ENCODE data around the gene TRAF3. TPM values are rescaled to one million over a fixed set of nuclear protein-coding genes. Genes with fewer than 3 reads are reported as not detected.

Gene TRAF3
- total RNA-seq, 2 experiments from 2014 or later: 52.9 to 54.4 TPM

DNA sequence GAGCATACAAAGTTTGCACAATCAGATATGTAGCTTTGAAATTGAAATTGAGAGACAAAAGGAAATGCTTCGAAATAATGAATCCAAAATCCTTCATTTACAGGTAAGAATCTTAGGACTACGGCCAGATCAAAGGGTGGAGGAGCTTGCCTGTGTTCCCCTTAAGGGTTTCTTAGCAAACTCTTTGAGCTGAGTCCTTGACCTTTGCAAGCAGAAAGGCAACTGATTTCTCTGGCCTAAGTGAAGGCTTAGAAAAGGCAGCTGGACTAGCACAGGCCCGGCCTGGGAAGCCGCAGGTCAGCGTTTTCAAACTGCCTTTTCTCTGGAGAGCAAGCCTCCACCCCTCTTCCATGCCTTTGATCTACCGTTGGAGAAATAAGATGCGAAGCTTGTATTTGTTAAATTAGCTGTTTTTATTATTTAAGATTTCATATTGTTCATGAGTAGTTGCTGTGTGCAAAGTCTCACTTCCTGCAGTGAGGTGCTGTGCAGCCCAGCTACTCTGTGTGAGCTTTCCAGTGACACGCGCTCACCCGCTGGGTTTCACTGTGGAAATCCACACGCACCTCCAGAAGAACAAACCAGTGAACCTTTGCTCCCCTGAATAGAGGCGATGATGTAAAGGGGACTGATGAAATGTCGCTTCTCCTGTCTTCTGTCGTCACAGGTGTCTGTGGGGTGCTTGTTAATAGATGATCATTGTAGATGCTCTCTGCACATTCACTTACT, 120.2 kb downstream of the TRAF3 start:
- ChIA-PET CTCF (interaction anchor here (1.3 kb wide), 1 partner anchor 18 kb away, joined by 3 read pairs; no protein-coding TSS in a partner anchor), POLR2A (interaction anchor here (0.5 kb wide), 1 partner anchor 18 kb away, joined by 3 read pairs; no protein-coding TSS in a partner anchor)

DNA sequence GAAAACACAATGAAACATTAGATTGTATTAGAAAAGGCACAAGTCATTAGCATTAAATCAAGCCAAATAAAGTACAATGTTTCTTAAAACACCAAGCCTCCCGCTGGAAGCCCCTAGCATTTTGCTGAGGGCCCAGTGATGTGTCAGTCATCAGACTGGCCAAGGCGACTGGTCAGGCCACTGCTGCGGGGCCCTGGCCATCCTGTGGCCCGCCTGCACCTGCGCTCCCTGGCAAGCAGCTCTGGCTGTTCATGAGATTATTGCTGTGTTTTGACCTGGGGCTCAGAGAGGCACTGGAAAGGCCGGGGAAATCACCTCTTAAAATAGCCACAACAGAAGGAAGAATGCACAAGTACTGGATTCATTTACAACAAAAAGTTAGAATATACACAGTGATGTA, 121.0 kb downstream of the TRAF3 start:
- POLR2A ChIA-PET: no interaction called here
- CTCF ChIA-PET: no interaction called here

DNA sequence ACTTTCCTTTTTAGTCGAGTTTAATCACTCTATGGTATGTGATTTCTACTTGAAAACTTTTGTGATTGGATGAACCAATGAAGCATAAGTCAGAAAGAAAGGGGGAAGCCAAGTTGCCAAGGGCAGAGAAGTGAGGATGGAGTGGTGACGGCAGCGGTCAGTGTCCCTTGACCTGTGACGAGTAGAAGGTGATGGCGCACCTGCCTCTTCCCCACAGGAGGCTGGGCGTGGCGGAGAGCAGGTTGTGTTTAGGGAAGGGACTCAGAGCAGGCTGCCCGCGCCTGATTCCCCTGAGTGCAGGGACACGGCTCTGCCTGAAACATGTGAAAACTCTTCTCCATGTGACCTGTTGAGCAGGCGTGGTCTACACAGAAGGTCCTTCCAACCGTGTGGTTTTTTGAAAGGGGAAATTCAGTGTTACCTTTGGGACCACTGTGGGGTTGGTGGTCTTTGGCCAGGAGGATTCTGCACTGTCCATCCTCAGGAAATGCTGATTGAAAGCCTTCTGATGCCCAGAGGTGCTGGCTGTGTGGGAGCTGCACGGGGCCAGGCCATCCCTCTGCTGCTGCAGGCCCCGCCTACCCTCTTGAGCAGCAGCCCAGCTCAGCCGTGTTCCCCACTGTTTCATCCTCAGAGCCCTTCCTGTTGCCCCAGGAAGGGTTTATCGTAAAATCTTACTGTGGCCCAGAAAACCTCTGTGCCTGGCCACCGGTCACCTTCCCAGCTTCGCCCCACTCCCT, 121.7 kb downstream of the TRAF3 start:
- POLR2A ChIA-PET: no interaction called here
- CTCF ChIA-PET: interaction anchor here (0.6 kb wide), 1 partner anchor 528 kb away, joined by 3 read pairs; no protein-coding TSS in a partner anchor

DNA sequence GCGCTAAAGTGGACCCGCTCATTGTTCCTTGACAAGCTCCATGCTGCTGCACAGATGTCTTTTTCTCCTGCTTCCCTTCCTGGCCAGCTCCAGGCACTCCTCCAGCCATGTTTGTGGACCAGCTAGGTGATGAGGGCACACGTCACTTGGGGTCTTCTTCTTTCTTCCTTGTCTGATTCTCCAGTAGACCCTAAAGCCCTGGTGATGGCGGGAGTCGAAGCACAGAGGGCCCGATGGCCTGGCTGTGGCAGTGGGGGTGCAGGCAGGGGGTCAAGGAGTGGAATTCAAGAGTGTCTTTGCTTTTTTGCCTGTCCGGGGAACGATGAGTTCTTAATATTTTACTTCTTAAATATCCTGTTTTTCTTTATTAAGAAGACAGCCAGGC, 122.3 kb downstream of the TRAF3 start:
- ChIA-PET POLR2A (no interaction called here), CTCF (interaction anchor here (0.6 to 0.7 kb wide), 2 partner anchors 400 to 528 kb away, joined by 3 read pairs; no protein-coding TSS in a partner anchor)

DNA sequence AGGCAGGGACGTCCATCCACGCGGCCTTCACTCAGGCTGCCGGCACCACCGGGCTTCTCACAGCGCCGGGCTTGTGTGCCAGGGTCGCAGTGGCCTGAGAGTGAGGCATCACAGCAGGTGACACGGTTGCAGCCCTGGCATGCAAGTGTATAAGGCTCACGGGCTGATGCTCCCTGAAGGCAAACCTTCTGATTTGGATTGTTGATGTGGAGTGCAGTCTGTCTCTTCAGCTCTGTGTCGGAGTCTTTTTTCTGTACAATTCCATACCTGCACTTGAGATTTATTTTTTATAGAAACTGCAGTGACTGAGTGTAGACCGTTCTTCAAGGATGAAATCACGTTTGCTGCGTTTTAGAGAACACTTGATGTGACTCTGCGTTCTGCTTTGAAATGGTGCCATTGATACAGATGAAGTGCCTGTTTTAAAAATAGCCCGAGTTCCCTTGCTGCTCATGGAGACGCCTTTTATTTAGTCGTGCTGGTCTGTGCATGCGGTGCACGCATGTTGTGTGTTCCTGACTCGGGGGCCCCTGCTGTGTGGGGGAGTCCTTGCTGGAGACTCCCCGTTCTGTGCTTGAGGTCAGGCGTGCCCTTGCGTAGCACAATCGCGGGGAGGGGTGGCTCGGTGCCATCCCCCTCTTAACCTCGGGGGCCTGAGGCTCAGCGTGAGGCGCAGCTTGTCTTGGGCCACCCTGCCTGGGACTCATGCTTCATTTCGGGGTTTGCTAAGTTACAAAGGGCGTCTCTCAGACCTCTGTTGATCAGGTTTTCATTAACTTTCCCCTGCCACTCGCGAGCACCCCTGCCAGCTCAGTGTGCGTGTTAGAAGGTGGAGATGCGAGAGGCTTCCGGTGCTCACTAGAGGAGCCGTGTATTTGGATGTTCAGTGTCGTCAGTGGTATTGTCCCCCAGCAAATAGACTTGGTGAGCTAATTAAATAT, 123.7 kb downstream of the TRAF3 start:
- CTCF ChIA-PET: no interaction called here
- POLR2A ChIA-PET: no interaction called here

DNA sequence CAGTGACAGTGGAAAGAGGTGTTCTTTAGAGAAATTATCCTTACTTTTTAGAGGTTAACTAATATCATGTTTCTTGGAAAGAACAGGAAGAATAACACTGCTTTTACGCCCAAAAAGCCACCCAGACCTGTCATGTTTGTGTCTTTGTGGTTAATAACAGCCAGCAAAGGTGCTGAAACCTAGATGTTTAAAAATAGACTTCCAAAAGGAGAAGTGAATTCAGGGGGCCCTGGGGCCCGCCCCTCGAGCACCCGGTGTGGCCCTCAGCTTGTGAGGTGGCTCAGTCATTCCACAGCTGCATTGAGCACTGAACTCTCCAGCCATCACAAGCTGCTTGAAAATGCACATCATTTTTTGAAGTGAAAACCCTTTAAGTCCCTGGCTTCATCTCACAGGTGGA, 124.4 kb downstream of the TRAF3 start:
- ChIA-PET CTCF (no interaction called here), POLR2A (no interaction called here)

DNA sequence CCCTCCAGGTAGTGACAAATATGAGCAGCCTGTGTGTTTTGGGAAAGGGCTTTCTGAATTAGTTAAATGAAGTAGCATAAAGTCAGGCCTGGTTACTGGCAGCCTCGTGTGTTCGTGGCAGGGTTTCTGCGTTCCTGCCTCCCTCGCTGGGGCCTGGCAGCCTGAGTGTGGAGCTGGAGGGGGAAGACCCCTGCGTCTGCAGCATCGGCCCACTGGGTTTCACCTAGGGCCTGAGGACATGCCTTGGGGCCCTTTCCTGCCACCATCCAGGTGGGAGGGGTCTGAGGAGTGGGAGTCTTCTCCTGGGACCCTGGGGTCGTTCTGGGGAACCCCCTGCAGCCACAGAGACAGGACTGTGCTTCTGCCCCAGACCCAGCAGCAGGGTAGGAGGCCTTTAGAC, 124.8 kb downstream of the TRAF3 start:
- CTCF ChIA-PET: no interaction called here
- POLR2A ChIA-PET: no interaction called here

DNA sequence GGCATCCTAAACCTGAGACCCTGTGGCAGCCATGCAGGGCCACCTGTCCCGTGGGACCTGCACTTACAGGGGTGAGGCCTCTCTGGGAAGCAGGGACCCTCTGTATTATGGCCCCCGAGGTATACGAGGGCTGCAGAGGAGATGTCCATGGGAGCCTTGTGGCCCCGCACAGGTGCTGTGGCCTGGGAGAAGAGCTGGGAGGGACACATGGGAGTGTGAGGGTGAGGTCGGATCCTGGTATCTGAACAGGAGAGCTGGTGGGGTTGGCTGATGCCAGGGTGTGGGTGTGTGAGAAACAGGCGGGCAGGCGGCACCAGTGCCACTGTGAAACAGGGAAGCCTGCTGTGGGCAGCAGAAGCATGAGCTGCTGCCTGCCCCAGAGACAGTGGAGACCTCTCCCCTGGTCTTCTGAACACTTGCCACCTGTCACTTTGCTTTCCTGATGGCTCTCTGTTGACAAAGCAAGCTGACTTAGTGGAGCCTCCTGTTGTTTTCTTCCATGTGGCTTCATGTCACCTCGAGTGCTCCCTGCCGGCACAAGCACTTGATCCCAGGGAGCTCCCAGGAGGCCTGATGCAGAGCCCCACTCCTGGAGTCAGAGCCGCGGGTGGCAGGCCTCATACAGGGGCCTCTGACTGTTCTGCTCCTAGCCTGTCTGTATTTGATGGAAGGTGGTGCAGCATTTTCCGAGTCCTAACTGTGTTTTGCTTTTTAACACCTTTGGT, 125.4 kb downstream of the TRAF3 start:
- ChIA-PET CTCF (interaction anchor here (0.5 to 0.6 kb wide), 2 partner anchors 10 to 142 kb away, joined by 3 read pairs; no protein-coding TSS in a partner anchor), POLR2A (no interaction called here)

DNA sequence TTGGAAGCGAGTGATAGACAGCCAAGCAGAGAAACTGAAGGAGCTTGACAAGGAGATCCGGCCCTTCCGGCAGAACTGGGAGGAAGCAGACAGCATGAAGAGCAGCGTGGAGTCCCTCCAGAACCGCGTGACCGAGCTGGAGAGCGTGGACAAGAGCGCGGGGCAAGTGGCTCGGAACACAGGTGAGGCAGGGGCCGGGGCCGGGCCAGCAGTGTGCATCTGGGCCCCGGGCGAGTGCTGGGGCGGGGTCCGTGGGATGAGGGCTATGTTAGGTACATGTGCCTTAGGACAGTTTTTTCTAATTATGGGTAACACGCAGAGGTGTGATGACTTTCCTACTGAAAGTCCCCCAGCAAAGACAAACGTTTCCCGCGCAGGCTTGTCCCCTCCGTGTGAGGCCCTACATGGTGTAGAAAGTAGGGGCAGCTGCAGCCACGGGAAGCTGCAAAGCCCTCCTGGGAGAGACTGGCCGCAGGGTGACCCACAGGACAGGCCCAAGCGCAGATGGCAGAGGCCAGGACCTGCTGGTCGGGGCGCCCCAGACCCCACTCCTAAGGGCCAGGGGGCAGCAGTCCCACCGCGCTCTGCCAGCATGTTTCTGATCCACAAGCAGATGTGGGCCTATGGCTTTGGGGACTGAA, 126.1 kb downstream of the TRAF3 start:
- CTCF ChIA-PET: interaction anchor here (0.5 kb wide), 1 partner anchor 10 kb away, joined by 3 read pairs; no protein-coding TSS in a partner anchor
- POLR2A ChIA-PET: no interaction called here

DNA sequence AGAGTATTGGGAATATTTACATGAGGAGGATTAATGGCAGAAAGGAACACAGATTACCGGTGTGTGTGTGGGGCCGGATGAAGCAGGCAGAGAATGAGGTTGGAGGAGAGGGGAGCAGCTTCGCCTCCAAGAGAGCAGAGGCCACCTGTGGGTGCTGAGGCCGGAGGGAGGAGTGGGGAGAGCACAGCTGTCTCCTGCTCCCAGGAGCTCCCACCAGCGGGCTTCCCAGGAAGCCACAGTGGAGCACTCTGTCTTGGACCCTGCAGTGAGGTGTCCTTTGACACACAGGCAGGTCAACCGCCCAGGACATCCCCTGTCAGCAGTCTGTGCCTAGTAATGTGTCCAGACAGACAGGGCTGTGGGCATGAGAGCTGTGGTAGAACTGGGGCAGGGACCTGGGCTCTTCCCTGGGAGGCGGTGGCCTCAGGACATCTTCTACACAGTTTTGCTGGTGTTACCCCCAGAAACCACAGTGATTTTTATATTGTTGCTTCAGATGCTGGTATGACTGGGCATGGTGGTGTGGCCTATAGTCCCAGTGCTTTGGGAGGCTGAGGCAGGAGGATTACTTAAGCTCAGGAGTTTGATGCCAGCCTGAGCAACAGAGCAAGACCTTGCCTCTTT, 126.8 kb downstream of the TRAF3 start:
- CTCF ChIA-PET: no interaction called here

DNA sequence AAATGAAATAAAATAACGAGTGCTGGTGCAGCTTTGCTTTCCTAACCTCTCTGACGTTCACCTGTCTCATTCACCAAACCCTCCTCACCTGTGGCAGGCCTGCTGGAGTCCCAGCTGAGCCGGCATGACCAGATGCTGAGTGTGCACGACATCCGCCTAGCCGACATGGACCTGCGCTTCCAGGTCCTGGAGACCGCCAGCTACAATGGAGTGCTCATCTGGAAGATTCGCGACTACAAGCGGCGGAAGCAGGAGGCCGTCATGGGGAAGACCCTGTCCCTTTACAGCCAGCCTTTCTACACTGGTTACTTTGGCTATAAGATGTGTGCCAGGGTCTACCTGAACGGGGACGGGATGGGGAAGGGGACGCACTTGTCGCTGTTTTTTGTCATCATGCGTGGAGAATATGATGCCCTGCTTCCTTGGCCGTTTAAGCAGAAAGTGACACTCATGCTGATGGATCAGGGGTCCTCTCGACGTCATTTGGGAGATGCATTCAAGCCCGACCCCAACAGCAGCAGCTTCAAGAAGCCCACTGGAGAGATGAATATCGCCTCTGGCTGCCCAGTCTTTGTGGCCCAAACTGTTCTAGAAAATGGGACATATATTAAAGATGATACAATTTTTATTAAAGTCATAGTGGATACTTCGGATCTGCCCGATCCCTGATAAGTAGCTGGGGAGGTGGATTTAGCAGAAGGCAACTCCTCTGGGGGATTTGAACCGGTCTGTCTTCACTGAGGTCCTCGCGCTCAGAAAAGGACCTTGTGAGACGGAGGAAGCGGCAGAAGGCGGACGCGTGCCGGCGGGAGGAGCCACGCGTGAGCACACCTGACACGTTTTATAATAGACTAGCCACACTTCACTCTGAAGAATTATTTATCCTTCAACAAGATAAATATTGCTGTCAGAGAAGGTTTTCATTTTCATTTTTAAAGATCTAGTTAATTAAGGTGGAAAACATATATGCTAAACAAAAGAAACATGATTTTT, 128.2 kb downstream of the TRAF3 start:
- POLR2A ChIA-PET: no interaction called here

More for the DNA sequence above, 126.8 kb downstream of the TRAF3 start:
- POLR2A ChIA-PET: no interaction called here

DNA sequence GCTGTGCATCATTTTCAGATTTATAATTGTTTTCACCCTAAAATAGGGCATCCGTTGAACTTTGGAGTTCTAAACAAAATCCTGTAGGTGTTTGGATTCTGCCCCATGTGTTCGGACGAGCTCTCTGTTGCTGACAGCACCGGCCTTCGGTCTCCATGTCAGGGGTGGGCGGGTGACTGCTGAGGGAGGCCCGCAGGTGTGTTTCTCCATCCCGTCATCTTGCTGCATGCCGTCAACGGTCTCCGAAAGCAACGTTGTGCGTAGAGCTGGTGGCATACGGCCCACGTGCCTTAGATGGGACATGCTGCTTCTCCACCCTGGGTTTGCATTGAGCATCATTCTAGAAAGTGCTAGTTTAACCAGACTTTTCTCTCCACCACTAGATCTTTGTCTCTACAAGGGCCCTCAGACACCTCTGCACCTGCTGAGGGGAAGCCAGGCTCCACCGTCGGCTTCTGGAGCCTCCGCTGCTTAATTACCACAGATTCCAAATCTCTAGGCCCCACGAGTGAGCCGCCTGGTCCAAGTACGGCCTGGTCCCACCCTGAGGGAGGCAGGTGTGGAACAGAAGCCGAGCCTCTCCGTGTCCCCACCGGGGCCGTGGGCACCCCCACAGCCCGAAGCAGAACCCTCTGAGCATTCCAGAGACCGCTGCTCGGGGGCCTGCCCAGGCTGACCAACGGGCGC, 129.5 kb downstream of the TRAF3 start:
- ChIA-PET POLR2A (no interaction called here), CTCF (interaction anchor here (0.5 kb wide), 1 partner anchor 61 kb away, joined by 3 read pairs; no protein-coding TSS in a partner anchor)

More for the DNA sequence above, 128.2 kb downstream of the TRAF3 start:
- CTCF ChIA-PET: no interaction called here

DNA sequence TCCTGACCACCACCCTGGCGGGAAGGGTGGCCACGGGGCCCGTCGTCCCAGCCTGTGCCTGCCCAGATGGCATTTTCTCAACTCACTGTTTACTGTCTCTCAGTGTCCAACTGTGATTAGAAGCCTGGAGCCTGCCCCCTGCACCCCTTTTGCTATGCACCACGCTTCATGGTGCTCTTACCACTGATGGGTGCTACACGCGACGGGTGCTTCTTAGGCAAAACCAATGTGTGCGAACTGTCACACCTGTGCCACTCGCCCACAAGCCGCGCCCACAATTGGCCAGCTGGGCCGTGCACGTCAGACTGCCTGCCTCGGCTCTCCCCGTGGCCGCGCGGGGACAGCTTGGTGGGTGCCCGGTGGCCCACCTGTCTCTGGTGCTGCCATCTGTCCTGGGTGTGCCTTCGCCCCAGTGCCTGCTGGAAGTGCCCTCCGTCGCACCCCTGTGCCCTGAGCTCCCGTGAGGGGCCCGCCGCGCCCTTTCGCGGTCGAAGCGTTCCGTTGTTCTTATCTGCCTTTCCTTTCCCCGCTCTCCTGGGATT, 130.1 kb downstream of the TRAF3 start:
- CTCF ChIA-PET: no interaction called here
- POLR2A ChIA-PET: no interaction called here

DNA sequence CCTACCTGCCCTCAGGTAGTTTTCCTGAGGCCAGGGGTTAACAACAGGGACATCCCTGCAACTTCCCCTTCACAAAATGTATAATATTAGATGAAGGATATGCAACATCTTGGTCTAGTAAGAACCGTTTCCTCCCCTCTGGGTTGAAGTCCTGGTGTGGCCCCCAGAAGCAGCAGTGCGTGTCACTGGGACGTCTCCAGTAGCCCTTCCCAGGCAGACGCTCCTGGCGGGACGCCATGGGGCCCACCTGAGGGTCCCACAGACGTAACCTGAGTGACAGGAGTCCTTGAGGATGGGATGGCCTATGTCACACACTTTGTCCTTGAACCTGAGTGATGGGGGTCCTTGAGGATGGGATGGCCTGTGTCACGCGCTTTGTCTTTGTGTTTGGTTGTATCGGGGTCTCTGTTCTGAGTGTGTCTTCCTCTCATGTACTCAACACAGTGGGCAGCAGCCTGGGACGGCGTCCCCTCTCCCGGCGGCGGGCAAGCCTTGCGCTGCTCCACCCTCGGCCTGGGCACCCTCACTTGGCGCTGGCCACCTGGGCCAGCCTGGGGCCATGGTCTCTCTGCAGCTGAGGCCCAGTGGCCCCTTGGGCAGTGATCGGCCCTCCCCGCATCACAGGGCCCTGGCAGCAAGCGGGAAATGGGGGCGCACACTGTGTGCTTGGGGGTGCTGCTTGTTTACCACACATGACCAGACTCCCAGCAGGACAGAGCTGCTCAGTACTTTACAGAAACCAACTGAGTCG, 130.9 kb downstream of the TRAF3 start:
- POLR2A ChIA-PET: no interaction called here

DNA sequence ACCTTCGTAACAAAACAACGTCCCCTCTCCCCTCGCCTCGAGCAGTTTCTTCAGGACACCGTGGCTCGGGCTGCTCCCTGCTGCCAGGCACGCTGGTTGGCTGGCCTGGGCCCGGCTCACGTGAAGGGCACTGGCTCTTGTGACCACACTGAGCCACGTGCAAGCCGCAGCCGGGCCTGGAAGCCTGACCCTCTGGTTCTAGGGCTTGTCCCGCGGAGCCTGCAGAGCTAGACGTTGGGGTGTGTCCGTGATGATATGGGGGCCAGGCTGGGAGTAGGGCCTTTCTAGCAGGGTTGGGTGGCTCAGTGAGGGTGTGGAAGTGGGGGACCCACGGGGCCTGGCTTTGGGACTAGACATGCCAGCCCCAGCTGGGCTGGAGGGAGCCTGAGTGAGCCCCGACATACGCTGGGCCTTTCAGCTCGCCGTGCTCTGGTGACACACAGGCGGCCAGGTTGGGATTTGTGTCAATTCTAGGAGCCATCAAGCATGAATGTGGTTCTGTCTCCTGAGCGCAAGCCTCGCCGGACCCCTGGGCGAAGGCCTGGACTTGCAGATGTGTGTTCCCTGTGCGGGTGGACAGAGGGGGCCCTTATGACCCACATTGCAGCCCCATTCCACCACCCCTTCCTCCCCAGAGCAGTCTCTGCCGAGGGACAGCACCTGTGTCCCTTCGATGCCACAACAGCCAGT, 131.7 kb downstream of the TRAF3 start:
- POLR2A ChIA-PET: no interaction called here
- CTCF ChIA-PET: no interaction called here

More for the DNA sequence above, 130.9 kb downstream of the TRAF3 start:
- CTCF ChIA-PET: no interaction called here
